GM18519 (cell line): Measurements from ENCODE around the gene DMD.
A peak's percentile ranks its signal among the peaks of the same experiment; 100 is the strongest.

Source experiments
- ATAC-seq: cut with Tn5 transposase; IDR thresholded peaks from one replicate; pipeline ENCODE4 v1.9.1; 2021; ENCODE audit warnings: mild to moderate bottlenecking, moderate library complexity; ENCODE audit not compliant: unreplicated experiment, low FRiP score

Gene DMD

DNA sequence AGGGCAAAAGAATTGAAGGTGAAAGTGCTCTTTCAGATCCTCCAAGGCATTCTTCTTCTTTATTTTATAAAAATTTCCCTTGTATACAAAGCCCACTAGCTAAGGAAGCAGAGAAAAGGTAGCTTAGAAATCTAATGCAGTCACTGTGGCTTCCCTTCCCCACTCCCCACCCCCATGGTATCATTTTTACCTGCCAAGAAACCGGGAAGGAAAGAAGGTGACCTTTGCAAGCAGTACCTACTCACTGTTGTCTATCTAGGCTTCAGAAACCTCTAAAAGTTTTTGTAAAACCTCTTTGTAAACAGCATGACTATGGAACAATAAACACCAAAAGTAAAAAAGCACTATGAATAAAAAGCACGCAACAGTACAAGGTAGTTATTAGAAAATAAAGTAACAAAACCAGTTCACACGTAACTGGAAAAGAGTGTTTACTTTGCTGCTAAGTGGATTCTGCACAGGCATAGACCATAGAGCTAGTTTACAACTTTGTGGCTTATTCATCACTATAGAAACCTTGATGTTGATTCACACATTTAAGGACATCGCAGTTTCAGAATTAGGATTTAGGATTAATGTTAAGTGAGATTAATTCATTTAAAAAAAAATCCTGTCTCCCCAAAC, 2029.9 kb downstream of the DMD start:
- ATAC-seq: no peak

DNA sequence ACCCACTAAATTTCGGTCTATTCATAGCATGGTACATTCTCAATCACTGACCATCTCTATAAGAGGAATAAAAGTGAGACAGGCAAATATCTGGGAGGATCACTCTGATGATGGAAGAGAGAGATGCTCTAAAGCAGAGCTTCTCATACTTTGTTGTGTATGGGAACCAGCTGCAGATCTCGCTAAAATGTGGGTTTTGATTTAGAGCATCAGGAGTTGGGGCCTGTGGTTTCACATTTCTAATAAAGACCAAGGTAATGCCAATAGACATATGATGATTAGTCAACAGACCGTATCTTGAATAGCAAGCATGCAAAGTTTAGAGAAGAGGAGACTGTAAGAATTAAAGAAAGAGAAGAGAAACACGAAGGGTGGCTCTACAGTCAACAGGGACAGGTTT, 2032.1 kb downstream of the DMD start:
- no peak for ATAC-seq

DNA sequence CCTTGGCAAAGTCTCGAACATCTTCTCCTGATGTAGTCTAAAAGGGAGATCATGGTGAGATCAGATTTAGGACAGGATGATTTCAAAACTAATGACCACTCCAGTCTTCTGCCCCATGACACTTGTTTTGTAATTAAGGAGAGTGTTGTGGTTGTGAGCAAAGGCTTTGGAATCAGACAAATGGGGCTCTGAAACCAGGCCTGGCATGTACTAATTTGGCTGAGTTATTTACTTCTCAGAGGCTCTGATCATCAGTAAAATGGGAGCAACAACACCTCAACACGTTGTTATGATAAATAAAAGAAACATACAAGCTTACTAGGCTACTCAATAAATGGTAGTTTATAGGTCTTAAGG, 2032.6 kb downstream of the DMD start:
- no peak for ATAC-seq

DNA sequence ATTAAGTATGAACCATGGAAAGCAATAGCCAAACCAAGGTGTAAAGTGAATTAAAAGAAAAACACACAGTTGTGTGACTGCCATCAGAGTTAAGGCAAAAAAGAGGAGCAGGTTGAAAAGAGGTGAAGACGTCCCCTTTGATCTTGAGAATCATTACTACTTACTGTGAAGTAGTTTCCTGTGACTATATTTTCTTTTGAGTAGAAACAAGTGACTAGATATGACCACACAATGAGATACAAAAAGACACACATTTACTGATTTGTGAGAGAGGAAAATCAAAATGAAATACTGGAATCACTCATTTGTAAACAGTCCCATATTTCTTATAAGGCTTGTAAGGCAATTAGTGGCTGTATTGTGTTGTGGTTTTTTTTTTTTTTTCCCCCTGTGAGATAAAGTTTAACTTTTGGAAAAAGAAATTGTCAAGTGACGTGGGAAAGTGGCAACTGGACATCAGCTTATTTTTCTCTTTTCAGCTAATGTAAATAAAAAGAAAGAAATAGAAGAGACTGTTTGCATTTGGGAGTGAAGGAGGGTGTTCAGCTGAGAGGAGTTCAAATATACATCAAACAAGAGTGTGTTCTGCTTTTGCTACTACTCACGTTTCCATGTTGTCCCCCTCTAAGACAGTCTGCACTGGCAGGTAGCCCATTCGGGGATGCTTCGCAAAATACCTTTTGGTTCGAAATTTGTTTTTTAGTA, 2033.1 kb downstream of the DMD start:
- peak; percentile 72 for ATAC-seq

DNA sequence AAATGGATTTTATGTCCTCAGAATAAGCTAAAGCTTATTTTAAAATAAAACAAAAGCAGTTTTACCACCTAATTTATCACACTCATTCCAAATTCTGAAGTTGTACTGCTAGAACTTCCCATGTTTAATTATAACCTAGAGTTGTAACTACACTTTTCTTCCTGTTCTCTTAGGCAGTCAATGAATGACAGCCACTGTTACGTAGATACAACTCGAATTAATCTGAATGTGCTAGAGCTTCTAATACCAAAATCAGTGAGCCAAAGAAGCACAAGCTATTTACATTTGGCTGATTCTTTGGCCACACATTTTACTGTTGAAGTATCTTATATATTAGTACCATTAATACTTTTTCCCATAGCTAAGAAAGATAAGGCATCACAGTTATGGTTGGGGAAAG, 2040.6 kb downstream of the DMD start:
- no peak for ATAC-seq

DNA sequence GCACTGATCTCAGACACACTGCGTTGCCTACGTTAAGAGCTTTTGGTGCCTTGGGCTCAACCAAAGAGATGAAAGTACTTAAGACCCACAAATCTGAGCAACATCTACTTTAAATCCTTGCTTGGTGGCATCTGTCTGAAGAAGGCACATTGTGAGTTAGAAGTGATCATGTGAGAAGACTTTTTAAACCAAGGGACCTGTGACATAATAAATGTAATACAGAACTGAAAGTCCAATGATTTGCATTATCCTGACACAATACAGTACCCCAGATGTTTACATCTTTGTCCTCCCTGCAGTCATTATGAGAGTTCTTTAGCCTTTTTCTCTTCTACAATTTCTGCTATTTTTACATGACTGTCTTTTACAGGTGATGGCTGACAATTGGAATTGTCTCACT, 2042.8 kb downstream of the DMD start:
- peak; percentile 100 for ATAC-seq

DNA sequence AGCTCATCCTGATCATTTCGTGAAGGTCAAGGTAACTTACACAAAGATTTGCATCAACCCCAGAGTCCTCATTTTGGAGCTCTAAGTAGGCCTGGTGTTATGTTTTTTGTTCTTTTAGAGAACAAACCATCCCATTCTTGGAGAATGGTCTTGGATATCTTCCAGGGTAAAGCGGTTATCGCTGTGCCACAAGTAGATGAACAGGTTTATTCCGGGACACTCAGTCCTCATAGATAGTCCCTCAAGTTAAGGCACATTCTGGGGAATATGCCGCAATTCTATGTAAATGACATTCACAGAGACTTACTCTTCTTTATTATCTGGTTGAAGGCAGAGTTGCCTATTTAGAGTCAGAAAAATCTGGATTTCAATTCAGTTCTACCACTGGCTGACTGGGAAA, 2044.5 kb downstream of the DMD start:
- no peak for ATAC-seq

DNA sequence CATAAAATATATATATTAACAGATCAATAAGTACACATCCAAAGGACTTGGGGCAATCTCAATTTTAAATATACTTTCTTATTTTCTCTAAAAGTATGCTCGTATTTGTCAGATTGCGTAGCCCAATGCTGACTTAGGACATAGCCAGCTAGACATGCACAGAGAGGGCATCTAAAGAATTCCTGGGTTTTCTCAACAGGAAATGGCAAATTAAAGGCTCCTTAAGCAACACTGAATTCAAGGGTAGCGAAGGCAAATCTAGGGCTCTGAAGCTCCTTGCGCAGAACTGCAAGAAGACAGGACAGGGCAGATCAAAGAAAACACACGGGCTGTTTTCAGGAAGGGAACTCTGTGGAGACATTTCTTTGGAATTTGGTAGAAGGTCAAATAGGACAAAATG, 2044.9 kb downstream of the DMD start:
- no peak for ATAC-seq

DNA sequence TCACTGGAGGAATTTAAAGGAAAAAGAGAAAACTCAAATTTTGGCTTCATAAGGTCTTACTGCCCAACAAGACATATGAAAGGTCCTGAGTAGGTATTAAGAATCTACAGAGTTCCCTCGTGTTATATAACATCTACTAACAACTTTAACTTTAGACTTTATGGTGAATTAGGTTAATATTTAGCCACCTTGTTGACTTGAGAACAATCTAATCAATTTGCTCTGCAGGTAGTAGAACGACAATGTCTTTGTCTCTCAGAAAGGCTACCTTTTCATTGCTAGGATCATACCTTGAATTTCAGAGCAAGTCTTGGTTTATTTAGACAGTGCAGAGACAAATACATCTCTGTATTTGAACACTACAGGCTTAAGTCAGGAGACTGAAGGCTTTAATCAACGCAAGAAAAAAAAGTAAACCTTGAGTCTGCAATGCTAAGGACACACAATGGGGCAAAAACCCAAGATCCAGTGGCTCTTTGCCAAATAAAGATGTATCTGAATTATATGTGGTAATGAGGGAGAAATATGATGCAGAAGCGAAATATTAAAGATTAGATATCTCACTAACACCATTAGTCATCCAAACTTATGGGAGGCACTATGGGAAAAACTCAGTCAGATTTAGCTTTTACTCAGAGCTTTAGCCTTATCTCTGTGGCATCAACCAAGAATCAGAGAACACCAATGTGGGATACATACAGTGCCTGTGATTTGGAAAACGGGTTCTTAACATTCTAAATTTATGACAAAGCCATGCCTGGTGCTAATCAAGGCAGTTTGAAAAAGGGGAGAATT, 2045.9 kb downstream of the DMD start:
- ATAC-seq: no peak

DNA sequence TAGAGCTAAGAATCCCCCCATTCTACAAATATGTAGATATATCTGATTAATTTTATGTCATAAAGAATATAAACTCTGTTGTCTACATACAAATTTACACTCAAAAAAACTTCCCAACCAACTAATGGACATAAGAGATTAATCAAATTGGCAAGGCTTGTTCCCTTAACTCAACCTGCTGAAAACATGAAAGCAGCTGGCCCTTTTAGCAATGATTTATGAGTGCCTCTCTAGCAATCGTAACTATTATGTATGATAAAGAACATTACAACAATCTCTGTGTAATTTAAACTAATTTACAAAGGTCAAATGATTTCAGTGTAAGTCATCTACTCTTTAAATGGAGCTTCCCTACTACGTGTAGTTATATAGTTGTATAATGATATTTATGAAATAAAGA, 2056.4 kb downstream of the DMD start:
- no peak for ATAC-seq

DNA sequence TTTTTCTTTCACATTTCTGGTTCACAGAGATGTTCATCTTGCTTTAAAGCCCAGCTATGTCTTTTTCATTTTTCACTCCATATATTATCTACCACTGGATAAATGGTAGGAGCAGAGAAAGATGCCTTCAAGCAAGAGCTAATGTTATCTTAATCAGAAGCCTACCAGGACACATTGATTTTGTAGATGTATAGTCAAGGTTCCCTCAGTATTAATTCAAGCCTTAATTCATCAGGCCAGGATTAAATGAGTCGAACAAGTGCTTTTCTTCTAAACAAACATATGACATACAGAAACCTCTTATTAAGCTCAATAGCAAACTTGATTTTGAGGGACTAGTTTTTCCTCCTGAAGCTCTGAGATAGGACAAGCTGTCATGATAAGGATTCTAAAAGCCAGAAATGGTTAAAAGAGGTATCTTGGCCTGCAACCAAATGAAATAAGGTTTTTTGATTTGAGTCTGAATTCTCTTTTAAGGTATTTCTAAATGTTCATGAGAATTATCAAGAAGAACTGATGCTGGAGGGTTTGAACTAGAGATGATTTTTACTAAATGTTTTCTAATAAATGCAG, 2057.8 kb downstream of the DMD start:
- no peak for ATAC-seq

DNA sequence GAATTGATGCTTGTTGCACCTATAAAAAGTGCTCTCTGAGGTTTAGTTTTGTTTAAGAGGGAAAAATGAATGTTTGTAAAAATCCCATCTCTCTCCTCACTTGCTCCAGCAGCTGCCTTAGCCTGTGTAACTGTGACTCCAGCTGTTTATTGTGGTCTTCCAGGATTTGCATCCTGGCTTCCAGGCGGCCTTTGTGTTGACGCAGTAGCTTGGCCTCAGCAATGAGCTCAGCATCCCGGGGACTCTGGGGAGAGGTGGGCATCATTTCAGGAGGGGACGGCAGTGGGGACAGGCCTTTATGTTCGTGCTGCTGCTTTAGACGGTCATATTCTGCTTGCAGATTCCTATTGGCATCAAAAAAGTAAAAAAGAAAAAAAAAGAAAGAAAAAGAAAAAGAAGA, 2064.2 kb downstream of the DMD start:
- no peak for ATAC-seq

DNA sequence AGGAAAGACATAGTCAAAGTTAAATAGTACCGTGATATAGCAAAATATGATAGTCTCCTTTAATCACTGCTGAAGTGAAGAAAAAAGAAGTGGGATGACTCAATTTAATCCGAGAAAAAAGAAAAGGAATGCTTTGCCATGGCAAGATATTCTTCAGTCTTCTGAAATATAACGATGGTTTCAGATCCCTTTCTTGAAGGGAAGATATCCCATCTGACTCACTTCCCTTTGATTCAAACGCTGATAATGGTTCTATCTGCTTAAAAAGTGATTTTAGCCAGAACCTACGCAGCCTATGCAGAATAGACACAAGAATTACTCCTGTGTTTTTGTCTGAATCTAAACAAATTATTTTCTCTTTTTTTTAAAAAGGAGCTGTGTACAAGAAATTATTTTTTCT, 2071.4 kb downstream of the DMD start:
- ATAC-seq: no peak

DNA sequence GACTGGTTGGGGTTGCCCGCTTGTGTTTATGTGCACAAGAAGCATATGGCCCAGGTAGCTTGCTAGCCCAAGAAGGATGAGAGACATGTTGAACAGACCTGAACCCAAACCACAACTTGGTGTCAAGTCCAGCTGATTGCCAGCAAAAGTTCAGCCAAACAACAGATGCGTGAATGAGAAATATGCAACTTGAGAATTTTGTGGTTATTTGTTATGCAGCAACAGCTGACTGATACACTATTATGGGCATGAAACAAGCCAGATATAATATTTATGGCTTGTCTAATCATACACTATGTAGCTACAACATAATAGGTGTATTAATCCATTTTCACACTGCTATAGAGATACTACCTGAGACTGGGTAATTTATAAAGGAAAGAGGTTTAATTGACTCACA, 2073.2 kb downstream of the DMD start:
- ATAC-seq: no peak

DNA sequence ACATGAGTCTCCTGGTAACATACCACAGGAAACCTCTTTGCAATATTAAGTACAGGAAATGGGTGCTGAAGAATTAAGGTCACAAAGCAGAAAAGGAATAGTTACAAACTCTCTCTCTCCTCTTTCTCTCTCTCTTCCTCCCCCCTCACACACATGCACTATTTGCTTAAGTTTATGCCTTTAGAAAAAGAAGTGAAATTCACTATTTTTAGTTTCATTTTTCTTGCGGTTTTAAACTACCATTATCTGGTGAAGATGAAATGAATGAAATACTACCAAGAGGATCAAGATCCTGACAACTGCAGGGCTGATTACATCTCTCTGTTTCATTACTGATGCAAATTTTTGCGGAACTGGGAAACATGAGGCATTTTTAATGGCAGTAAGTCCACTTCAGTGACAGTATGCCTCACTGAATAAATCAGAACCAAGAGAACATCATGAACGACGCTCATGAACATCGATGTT, 2075.2 kb downstream of the DMD start:
- ATAC-seq: peak; percentile 93

DNA sequence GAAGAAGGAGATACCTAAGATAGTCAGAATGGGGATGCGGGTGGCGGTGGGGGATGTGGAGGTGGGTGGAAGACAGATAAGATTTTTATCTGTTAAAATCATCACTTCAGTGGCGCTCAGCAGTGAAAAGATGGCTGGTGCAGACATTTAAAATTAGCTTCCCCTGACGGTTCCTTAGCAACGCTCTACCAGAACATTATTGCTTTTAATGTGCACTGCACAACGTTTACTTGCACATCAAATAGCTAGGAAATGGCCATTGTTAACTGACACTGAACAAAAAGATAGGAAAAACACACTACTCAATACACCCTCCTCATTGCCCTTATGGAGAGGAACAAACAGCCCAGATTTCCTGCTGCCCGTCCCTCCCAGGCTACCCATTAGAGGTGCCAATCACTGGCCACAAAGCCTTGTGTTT, 2078.5 kb downstream of the DMD start:
- no peak for ATAC-seq

DNA sequence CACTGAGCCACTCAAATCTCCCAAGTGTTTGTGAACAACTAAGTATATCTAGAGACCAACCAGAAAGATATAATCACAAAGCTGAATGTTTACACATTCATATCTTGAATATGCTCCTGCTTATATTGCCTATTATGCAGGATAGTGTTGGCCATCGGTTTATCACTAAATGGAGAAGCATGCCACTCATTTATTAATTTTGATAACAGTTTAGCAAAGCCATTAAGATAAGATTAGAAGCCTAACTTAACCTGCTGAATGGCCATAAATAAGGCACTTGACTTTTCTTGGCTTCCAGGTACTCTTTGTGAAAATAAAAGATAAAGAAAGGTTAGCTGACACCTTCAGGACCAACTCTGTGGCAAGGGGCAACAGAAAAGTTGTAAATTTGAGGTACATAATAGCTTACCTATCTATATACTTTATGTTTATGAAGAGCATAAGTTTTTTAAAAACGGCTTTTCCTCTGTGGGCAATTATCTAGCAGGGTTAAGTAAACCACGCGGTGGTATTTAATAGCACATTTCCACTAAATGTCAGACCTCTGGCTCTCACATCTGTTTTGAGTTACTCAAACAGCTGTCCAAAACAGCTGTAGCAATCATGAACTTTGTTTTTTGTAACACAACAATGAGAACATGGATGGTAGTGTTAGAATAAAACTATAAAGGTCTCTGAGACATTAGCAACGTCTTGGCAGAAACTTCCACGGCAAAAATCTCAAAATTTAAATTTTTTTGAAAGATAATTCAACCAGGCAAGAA, 2080.7 kb downstream of the DMD start:
- ATAC-seq: no peak

DNA sequence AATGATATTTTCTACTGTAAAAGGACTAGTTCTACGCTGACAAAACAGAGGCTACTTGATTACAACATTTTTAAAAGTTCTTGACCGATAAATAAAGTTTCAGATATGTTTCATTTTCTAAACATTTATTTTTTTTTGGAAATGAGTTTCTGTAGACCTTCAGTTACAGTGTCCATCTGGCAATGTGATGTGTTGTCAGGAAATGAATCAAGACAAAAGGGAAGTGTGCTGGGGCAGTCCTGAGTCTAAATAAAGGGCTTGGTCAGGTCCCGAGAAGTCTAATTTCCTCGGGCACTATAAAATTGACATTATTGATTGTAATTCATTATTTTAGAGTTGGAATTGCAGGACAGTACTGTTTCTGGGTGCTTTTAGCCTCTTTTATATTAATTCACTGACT, 2082.5 kb downstream of the DMD start:
- ATAC-seq: no peak

DNA sequence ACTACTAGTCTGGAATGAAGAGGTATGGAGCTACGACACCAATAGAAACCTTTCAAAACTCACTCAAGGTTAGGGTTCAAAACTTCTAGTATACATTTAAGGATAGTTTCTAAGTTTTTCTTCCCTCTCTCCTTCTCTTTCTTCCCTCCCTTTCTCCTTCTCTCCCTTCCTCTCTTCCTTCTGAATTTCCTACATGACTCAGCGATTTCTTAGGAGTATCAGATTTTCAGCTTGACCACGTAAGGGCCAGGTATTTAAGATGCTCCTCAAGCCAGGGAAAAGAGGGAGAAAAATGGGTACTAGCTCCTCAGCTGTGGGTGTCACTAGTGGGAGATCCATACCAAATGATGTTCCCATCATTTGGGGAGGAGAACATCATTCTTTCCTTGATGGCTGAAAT, 2083.6 kb downstream of the DMD start:
- ATAC-seq: no peak

DNA sequence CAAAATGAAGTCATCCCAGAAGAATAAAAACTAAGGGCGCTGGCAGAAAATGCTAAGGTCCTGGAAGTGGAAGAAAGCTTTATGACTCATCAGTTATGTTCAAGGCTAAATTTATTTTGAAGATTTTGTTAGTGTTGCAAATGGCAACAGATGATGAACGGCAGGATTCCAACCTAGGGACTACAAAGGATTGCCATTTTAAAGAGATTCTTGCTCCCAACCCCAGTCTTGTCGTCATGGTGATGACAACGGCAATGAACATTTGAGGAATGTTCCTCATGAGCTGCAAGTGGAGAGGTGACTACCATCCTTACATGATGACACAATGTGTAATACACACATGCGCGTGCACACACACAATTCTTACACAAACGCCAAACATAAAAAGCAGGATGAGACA, 2085.1 kb downstream of the DMD start:
- no peak for ATAC-seq

DNA sequence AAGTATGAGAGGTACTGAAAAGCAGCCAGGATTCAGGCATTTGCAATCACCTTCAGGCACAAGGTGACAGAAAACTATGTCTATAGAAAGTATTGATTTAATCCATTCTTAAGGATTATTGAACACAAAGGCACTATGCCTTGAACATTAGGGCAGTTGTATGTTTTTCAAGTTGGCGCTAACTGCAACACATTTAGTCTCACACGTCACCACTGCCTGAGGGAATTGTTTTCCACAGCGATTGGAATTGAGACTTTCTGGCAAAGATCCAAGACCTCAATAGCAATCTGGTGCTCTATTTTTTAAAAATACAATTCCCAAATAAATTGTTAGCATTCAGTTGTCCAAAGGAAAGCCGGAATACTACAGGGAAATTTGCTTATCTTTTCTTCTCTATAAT, 2086.8 kb downstream of the DMD start:
- ATAC-seq: no peak
